Choroid plexus epithelial cell (primary cell): Measurements from ENCODE around the gene CDH4.

Experiments used
- DNase-seq: peaks from one replicate; pipeline ENCODE4 v3.0.0-alpha.2; 2010; ENCODE audit warnings: low read depth
- H3K4me3 ChIP-seq: 2 replicates; pipeline ENCODE4 v1.5.1; 2011; ENCODE audit warnings: low read depth, mild to moderate bottlenecking, control low read depth, low read length, moderate library complexity
- CTCF ChIP-seq: conservative IDR thresholded peaks from 2 replicates; pipeline ENCODE4 v1.5.1; 2011; ENCODE audit warnings: low read depth, mild to moderate bottlenecking, control low read depth, inconsistent platforms, low read length, moderate library complexity

CDH4 gene

GRCh38 chr20:61897401-61898295 lies 645.6 kb downstream of the CDH4 start:
- no peak for TF ChIP-seq CTCF
- no peak for DNase-seq
- no peak overlapping the region for H3K4me3 ChIP-seq

- no peak overlapping the region for H3K4me3 ChIP-seq
- no peak for DNase-seq
- no peak for TF ChIP-seq CTCF
Measured at GRCh38 chr20:61898405-61898804, 646.3 kb downstream of the CDH4 start.

- TF ChIP-seq CTCF: no peak
- no peak for DNase-seq
- H3K4me3 ChIP-seq: no peak overlapping the region
Measured at GRCh38 chr20:61900011-61900944, 648.2 kb downstream of the CDH4 start.

GRCh38 chr20:61900945-61901293 lies 648.9 kb downstream of the CDH4 start:
- no peak overlapping the region for H3K4me3 ChIP-seq
- DNase-seq: no peak

GRCh38 chr20:61901392-61902220 lies 649.5 kb downstream of the CDH4 start:
- DNase-seq: no peak
- no peak for TF ChIP-seq CTCF
- no peak overlapping the region for H3K4me3 ChIP-seq

More at GRCh38 chr20:61900945-61901293, 648.9 kb downstream of the CDH4 start:
- TF ChIP-seq CTCF: no peak

- no peak for TF ChIP-seq CTCF
- DNase-seq: no peak
- no peak overlapping the region for H3K4me3 ChIP-seq
Measured at GRCh38 chr20:61902221-61902869, 650.3 kb downstream of the CDH4 start.
